SK-N-SH (cell line): ENCODE data around the gene GMNN. TPM values are rescaled to one million over a fixed set of nuclear protein-coding genes. Genes with fewer than 3 reads are reported as not detected.
"Not testable (repeated sequence)": the region's sequence is repeated elsewhere in the genome, so short reads cannot be mapped to it uniquely, and the experiment has no call there.

Experiments
- CTCF ChIA-PET: fragments of 300-600, 350-600 bp; formaldehyde crosslinking; extraction: SDS; loops from one replicate; lab custom pipeline; 2021; lab: Yijun Ruan, JAX
- POLR2A ChIA-PET: fragments of 350-600 bp; sonication (Branson Sonifier 250); formaldehyde crosslinking; extraction: SDS; loops from one replicate; lab custom pipeline; 2020; ENCODE audit warnings: antibody characterized with exemption, inconsistent platforms; lab: Yijun Ruan, JAX
- DNase-seq: peaks from one replicate; pipeline ENCODE4 v3.0.0; 2012
- H2AFZ ChIP-seq: fragments of 200-600 bp; sonication (generic); 2 replicates; pipeline ENCODE4 v1.8.1; 2016; ENCODE audit warnings: antibody characterized with exemption, mild to moderate bottlenecking, low read depth
- H3F3A ChIP-seq: fragments of 200-600 bp; sonication (generic); replicated peaks from 2 replicates; pipeline ENCODE3; 2016; ENCODE audit warnings: antibody characterized with exemption, mild to moderate bottlenecking; ENCODE audit not compliant: insufficient read depth
- H3K27ac ChIP-seq, 2 experiments: fragments of 200-500 bp in 1 of 2; fragments of 200-600 bp in 1 of 2; sonication (Bioruptor generic) in 1 of 2; sonication (generic), shearing (Covaris generic) in 1 of 2; 2 replicates each; pipeline versions ENCODE4 v1.5.1 to v1.6.1; 2014 to 2016; ENCODE audit warnings: low read depth in 2 of 2, inconsistent platforms in 1 of 2, low read length in 1 of 2, mild to moderate bottlenecking in 1 of 2, mixed read lengths in 1 of 2
- H3K27me3 ChIP-seq: fragments of 200-600 bp; sonication (generic), shearing (Covaris generic); 2 replicates; pipeline ENCODE4 v1.6.1; 2016; ENCODE audit warnings: mixed run types; ENCODE audit not compliant: insufficient read depth
- H3K36me3 ChIP-seq, 2 experiments: fragments of 200-500 bp in 1 of 2; fragments of 200-600 bp in 1 of 2; sonication (Bioruptor generic) in 1 of 2; sonication (generic) in 1 of 2; replicated peaks in 1 of 2; 2 replicates each; pipeline versions ENCODE3 to v1.5.1; 2014 to 2016; ENCODE audit warnings: low read length in 1 of 2, mild to moderate bottlenecking in 1 of 2; ENCODE audit not compliant: insufficient read depth in 2 of 2, control insufficient read depth in 1 of 2
- H3K4me1 ChIP-seq, 2 experiments: fragments of 200-500 bp in 1 of 2; fragments of 200-600 bp in 1 of 2; sonication (Bioruptor generic) in 1 of 2; sonication (generic), shearing (Covaris generic) in 1 of 2; 2 replicates each; pipeline versions ENCODE4 v1.5.1 to v1.6.1; 2014 to 2016; ENCODE audit warnings: low read depth in 1 of 2, low read length in 1 of 2, mixed run types in 1 of 2; ENCODE audit not compliant: insufficient read depth in 2 of 2, control insufficient read depth in 1 of 2
- H3K4me2 ChIP-seq: fragments of 200-600 bp; sonication (generic), shearing (Covaris generic); 2 replicates; pipeline ENCODE4 v1.6.1; 2017; ENCODE audit warnings: mixed run types
- H3K4me3 ChIP-seq, 2 experiments: fragments of 200-500 bp in 1 of 2; fragments of 200-600 bp in 1 of 2; sonication (Bioruptor generic) in 1 of 2; sonication (generic), shearing (Covaris generic) in 1 of 2; 2 replicates each; pipeline versions ENCODE4 v1.5.1 to v1.8.1; 2014 to 2016; ENCODE audit warnings: low read depth in 2 of 2, inconsistent platforms in 1 of 2, low read length in 1 of 2, mild to moderate bottlenecking in 1 of 2, mixed read lengths in 1 of 2, moderate library complexity in 1 of 2
- H3K79me2 ChIP-seq: fragments of 200-600 bp; sonication (generic); 2 replicates; pipeline ENCODE4 v1.8.1; 2017; ENCODE audit warnings: mild to moderate bottlenecking; ENCODE audit not compliant: insufficient read depth
- H3K9ac ChIP-seq: fragments of 200-600 bp; sonication (generic); 2 replicates; pipeline ENCODE4 v1.6.1; 2017; ENCODE audit warnings: mixed run types
- H3K9me2 ChIP-seq: fragments of 200-600 bp; sonication (generic); 2 replicates; pipeline ENCODE4 v1.6.1; 2017; ENCODE audit warnings: mixed run types
- H3K9me3 ChIP-seq: fragments of 200-600 bp; sonication (generic); 2 replicates; pipeline ENCODE4 v1.6.1; 2017; ENCODE audit warnings: mixed run types, mild to moderate bottlenecking, moderate library complexity
- H4K20me1 ChIP-seq: fragments of 200-600 bp; sonication (generic); 2 replicates; pipeline ENCODE4 v1.6.1; 2017; ENCODE audit warnings: mild to moderate bottlenecking, mixed run types; ENCODE audit not compliant: insufficient read depth
- FOSL2 ChIP-seq: IDR thresholded peaks from 2 replicates; pipeline ENCODE4 v1.4.0; 2012; ENCODE audit warnings: low read depth, mild to moderate bottlenecking, moderate library complexity, borderline replicate concordance
- FOXJ3 ChIP-seq: sonication (generic); formaldehyde crosslinking; IDR thresholded peaks from 2 replicates; pipeline ENCODE4 v1.5.1; 2020; ENCODE audit warnings: mild to moderate bottlenecking, missing genetic modification reagents
- GATA2 ChIP-seq: sonication (generic); formaldehyde crosslinking; IDR thresholded peaks from 2 replicates; pipeline ENCODE4 v1.5.0; 2020; ENCODE audit warnings: mild to moderate bottlenecking, missing genetic modification reagents
- JUND ChIP-seq: IDR thresholded peaks from 2 replicates; pipeline ENCODE4 v1.4.0; 2012
- MEF2A ChIP-seq: IDR thresholded peaks from 2 replicates; pipeline ENCODE4 v1.4.0; 2012; ENCODE audit warnings: low read depth, borderline replicate concordance
- MXI1 ChIP-seq: IDR thresholded peaks from 2 replicates; pipeline ENCODE4 v1.6.1; 2012; ENCODE audit warnings: mild to moderate bottlenecking, low read depth, low read length, improper control_type of control experiment
- POLR2AphosphoS5 ChIP-seq: IDR thresholded peaks from 2 replicates; pipeline ENCODE4 v1.6.1; 2012; ENCODE audit warnings: low read depth, low read length
- RAD21 ChIP-seq: IDR thresholded peaks from 2 replicates; pipeline ENCODE4 v1.6.1; 2012; ENCODE audit warnings: mild to moderate bottlenecking, low read length
- RFX5 ChIP-seq: IDR thresholded peaks from 2 replicates; pipeline ENCODE4 v1.6.1; 2012; ENCODE audit warnings: mild to moderate bottlenecking, improper control_type of control experiment, low read length
- RXRA ChIP-seq: IDR thresholded peaks from 2 replicates; pipeline ENCODE4 v1.4.0; 2012; ENCODE audit warnings: low read depth, mild to moderate bottlenecking, borderline replicate concordance
- SIN3A ChIP-seq: IDR thresholded peaks from 2 replicates; pipeline ENCODE4 v1.6.1; 2012; ENCODE audit warnings: low read depth, mild to moderate bottlenecking, low read length, moderate library complexity, borderline replicate concordance
- SMC3 ChIP-seq: IDR thresholded peaks from 2 replicates; pipeline ENCODE4 v1.6.1; 2012; ENCODE audit warnings: low read depth, low read length, improper control_type of control experiment
- YY1 ChIP-seq: IDR thresholded peaks from 2 replicates; pipeline ENCODE4 v1.4.0; 2012; ENCODE audit warnings: low read depth, mild to moderate bottlenecking
- WGBS: methylation state at CpG from one replicate; pipeline ENCODE4 v1.1.6; 2017; ENCODE audit warnings: low lambda C conversion rate; 5-methylcytosine and 5-hydroxymethylcytosine counted together
- polyA plus RNA-seq, 3 experiments: library from polyadenylated mRNA; depleted of rRNA; stranded (reverse); fragments of >200 nt; gene quantifications; 2 replicates each; pipeline ENCODE4 v1.2.3, GENCODE V29; 2012
- TF ChIP-seq, protein P1 (sequence below): fragments of 150-350 bp; IDR thresholded peaks from 2 replicates; pipeline ENCODE4 v1.6.1; 2016; ENCODE audit warnings: mild to moderate bottlenecking, low read depth, low read length
- TF ChIP-seq, protein P2 (sequence below): IDR thresholded peaks from 2 replicates; pipeline ENCODE4 v1.4.0; 2012; ENCODE audit warnings: low read depth, borderline replicate concordance
- TF ChIP-seq, protein P3 (sequence below): fragments of 200-600 bp; sonication (generic); IDR thresholded peaks from 2 replicates; pipeline ENCODE4 v1.6.1; 2017; ENCODE audit warnings: antibody characterized with exemption, mild to moderate bottlenecking, moderate library complexity
- TF ChIP-seq, protein P4 (sequence below): IDR thresholded peaks from 2 replicates; pipeline ENCODE4 v1.4.0; 2012; ENCODE audit warnings: low read depth

GMNN gene
- polyA plus RNA-seq, 1 of the 3 experiments (the other 2 are of a cell fraction): 16.8 TPM

DNA sequence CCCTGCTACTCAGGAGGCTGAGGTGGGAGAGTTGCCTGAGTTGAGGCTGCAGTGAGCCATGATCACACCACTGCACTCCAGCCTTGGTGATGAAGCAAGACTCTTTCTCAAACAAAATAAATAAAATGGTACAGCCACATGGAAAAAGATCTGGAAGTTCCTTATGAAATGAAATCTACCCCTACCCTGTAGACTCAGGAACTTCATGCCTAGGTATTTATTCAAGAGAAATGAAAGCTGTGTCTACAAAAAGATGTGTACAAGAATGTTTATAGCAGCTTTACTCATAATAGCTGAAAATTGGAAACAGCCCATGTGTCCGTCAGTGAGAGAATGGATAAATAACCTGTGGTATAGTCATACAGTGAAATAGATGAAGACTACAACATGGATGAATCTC lies 40.6 kb upstream of the GMNN start:
- no peak for DNase-seq
- POLR2A ChIA-PET: no interaction called here
- H3K9me2 ChIP-seq: no peaks in the 10 kb centered on the region

DNA sequence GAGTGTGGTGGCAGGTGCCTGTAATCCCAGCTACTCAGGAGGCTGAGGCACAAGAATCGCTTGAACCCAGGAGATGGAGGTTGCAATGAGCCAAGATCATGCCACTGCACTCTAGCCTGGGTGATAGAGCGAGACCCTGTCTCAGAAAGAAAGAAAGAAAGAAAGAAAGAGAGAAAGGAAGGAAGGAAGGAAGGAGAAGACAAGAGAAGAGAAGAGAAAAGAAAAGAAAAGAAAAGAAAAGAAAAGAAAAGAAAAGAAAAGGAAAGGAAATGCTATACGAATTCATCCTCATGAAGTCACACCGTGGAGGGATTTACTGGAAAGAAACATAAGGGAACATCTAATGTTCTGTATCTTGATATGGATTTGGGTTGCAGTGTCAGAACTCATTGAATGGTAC lies 40.0 kb upstream of the GMNN start:
- WGBS: 89% methylated on average over 4 of the region's 4 CpGs
- H2AFZ ChIP-seq, POLR2A ChIA-PET: not testable (repeated sequence)

More for the DNA sequence above, 40.6 kb upstream of the GMNN start:
- 88% methylated on average over 1 of the region's 1 CpG for WGBS
- no peaks in the 10 kb centered on the region for H3K4me1 ChIP-seq
- H3K27me3 ChIP-seq: no peaks in the 10 kb centered on the region
- no peaks in the 10 kb centered on the region for H4K20me1 ChIP-seq
- no peak overlapping the region for H3K4me2 ChIP-seq
- CTCF ChIA-PET: no interaction called here
- H3K9ac ChIP-seq: no peak overlapping the region
- H2AFZ ChIP-seq: no peak overlapping the region
- TF ChIP-seq, protein P1, sequence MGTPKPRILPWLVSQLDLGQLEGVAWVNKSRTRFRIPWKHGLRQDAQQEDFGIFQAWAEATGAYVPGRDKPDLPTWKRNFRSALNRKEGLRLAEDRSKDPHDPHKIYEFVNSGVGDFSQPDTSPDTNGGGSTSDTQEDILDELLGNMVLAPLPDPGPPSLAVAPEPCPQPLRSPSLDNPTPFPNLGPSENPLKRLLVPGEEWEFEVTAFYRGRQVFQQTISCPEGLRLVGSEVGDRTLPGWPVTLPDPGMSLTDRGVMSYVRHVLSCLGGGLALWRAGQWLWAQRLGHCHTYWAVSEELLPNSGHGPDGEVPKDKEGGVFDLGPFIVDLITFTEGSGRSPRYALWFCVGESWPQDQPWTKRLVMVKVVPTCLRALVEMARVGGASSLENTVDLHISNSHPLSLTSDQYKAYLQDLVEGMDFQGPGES: no peak
- TF ChIP-seq YY1 (no peak), FOXJ3 (CRISPR knock-in tag) (no peak), GATA2 (no peak), POLR2AphosphoS5 (no peak)
- TF ChIP-seq, protein P2, sequence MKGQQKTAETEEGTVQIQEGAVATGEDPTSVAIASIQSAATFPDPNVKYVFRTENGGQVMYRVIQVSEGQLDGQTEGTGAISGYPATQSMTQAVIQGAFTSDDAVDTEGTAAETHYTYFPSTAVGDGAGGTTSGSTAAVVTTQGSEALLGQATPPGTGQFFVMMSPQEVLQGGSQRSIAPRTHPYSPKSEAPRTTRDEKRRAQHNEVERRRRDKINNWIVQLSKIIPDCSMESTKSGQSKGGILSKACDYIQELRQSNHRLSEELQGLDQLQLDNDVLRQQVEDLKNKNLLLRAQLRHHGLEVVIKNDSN: no peak
- H3K36me3 ChIP-seq: no peaks in the 10 kb centered on the region
- no peaks in the 10 kb centered on the region for H3F3A ChIP-seq
- no peaks in the 10 kb centered on the region for H3K79me2 ChIP-seq
- H3K27ac ChIP-seq: no peak overlapping the region
- no peak overlapping the region for H3K4me3 ChIP-seq
- no peaks in the 10 kb centered on the region for H3K9me3 ChIP-seq

DNA sequence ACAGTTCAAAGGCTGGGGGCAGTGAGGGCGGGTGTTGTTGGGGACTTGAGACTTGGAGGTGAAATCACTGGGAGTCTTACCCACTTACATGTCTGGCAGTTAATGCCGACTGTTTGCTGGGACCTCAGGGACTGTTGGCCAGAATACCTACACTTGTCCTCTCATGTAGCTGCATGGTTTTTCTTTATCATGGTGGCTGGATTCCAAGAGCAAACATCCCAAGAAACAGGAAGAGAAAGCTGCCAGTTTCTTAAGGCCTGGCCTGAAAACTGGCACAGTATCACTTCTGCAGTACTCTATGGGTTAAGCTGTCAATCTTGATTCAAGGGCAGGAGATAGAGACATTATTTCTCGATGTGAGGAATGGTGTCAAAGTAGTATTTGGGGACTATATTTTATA lies 36.0 kb upstream of the GMNN start:
- peaks cover 18% of the 10 kb centered on the region for H3F3A ChIP-seq
- H3K4me2 ChIP-seq: no peak overlapping the region
- no peaks in the 10 kb centered on the region for H3K79me2 ChIP-seq
- WGBS: 58% methylated on average over 3 of the region's 3 CpGs
- H3K27ac ChIP-seq: no peak overlapping the region
- POLR2A ChIA-PET: no interaction called here
- CTCF ChIA-PET: interaction anchor here (0.6 to 0.8 kb wide), 2 partner anchors 20 to 29 kb away, joined by 3 read pairs; partner anchors contain the start of gene C6orf62
- peaks cover 0 to 10% of the 10 kb centered on the region in 2 experiments; a peak in 2 of 4 replicates for H3K4me1 ChIP-seq
- TF ChIP-seq RXRA (no peak), MEF2A (no peak), JUND (no peak), FOSL2 (no peak), FOXJ3 (CRISPR knock-in tag) (no peak), RAD21 (no peak), MXI1 (no peak), RFX5 (no peak), SIN3A (no peak), SMC3 (no peak)
- TF ChIP-seq, protein P2: no peak
- TF ChIP-seq, protein P3, sequence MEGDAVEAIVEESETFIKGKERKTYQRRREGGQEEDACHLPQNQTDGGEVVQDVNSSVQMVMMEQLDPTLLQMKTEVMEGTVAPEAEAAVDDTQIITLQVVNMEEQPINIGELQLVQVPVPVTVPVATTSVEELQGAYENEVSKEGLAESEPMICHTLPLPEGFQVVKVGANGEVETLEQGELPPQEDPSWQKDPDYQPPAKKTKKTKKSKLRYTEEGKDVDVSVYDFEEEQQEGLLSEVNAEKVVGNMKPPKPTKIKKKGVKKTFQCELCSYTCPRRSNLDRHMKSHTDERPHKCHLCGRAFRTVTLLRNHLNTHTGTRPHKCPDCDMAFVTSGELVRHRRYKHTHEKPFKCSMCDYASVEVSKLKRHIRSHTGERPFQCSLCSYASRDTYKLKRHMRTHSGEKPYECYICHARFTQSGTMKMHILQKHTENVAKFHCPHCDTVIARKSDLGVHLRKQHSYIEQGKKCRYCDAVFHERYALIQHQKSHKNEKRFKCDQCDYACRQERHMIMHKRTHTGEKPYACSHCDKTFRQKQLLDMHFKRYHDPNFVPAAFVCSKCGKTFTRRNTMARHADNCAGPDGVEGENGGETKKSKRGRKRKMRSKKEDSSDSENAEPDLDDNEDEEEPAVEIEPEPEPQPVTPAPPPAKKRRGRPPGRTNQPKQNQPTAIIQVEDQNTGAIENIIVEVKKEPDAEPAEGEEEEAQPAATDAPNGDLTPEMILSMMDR: no peak
- TF ChIP-seq, protein P4, sequence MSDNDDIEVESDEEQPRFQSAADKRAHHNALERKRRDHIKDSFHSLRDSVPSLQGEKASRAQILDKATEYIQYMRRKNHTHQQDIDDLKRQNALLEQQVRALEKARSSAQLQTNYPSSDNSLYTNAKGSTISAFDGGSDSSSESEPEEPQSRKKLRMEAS: no peak
- H3K9ac ChIP-seq: no peak overlapping the region
- no peaks in the 10 kb centered on the region for H4K20me1 ChIP-seq
- no peaks in the 10 kb centered on the region for H3K36me3 ChIP-seq
- DNase-seq: no peak
- H3K4me3 ChIP-seq: no peak overlapping the region
- no peak overlapping the region for H2AFZ ChIP-seq
- no peaks in the 10 kb centered on the region for H3K9me2 ChIP-seq
- no peaks in the 10 kb centered on the region for H3K9me3 ChIP-seq
- H3K27me3 ChIP-seq: no peaks in the 10 kb centered on the region

More for the DNA sequence above, 40.0 kb upstream of the GMNN start:
- H3K4me2 ChIP-seq, H3K4me3 ChIP-seq, H3K79me2 ChIP-seq, H3K27me3 ChIP-seq, CTCF ChIA-PET, DNase-seq, H3K9me2 ChIP-seq, H3K36me3 ChIP-seq, H3F3A ChIP-seq, H3K9ac ChIP-seq, H3K27ac ChIP-seq, H3K4me1 ChIP-seq, H4K20me1 ChIP-seq, H3K9me3 ChIP-seq: not testable (repeated sequence)
